ENCODE measurements around the gene COL8A1. TPM values are rescaled to one million over a fixed set of nuclear protein-coding genes. Genes with fewer than 3 reads are reported as not detected.

COL8A1 gene
- total and polyA plus RNA-seq, 8 donors, result 0.31 to 16.5 (median 6.6) TPM

- 78 to 91% (median 86%) methylated on average over 1 of the region's 1 CpG for WGBS, 5 donors
- DNase-seq, result no peak
- Histone ChIP-seq H3K9me3 (peaks cover 1 to 6% (median 3%) of the 10 kb centered on the region in 4 donors), H3K4me1 (peaks cover 0 to 3% (median 0%) of the 10 kb centered on the region in 4 donors), H3K36me3 (no peaks in the 10 kb centered on the region), H3K27me3 (no peaks in the 10 kb centered on the region), H3K4me3 (no peak overlapping the region), H3K27ac (no peak overlapping the region)
- no peak for TF ChIP-seq POLR2A (IDR thresholded peaks at IDR 0.05)
- TF ChIP-seq POLR2AphosphoS5 (IDR thresholded peaks at IDR 0.05), result no peak
- TF ChIP-seq CTCF (IDR thresholded peaks at IDR 0.05), result no peak
- TF ChIP-seq EP300 (IDR thresholded peaks at IDR 0.05), result no peak
- intact Hi-C loops (cut with DNase I; ENCODE audit: low total_unique reads), result no loop called here
Observed at GRCh38 chr3:99810403-99810802, 172.0 kb downstream of the COL8A1 start.

GRCh38 chr3:99817047-99817436 is 178.6 kb downstream of the COL8A1 start:
- 1 to 3% (median 2%) methylated on average over 14 to 15 of the region's 15 CpGs for WGBS, 5 donors
- peak in 1 of 2 donors; percentile 64 for DNase-seq
- no peaks in the 10 kb centered on the region for H3K27me3 ChIP-seq
- H3K36me3 ChIP-seq, result no peaks in the 10 kb centered on the region
- H3K27ac ChIP-seq, result peak overlapping the region; percentile 83 to 93 (median 90)
- H3K4me3 ChIP-seq, result peak overlapping the region; percentile 60 to 75 (median 65)
- peaks cover 0 to 35% (median 21%) of the 10 kb centered on the region in 4 donors for H3K4me1 ChIP-seq
- H3K9me3 ChIP-seq, result no peaks in the 10 kb centered on the region
- TF ChIP-seq CTCF (IDR thresholded peaks at IDR 0.05) (no peak), POLR2AphosphoS5 (IDR thresholded peaks at IDR 0.05) (no peak), POLR2A (IDR thresholded peaks at IDR 0.05) (no peak), EP300 (IDR thresholded peaks at IDR 0.05) (no peak)
- intact Hi-C loops (cut with DNase I; ENCODE audit: low total_unique reads), result no loop called here

- TF ChIP-seq EP300 (IDR thresholded peaks at IDR 0.05), result peak; percentile 38
- TF ChIP-seq CTCF (IDR thresholded peaks at IDR 0.05), result peak in 1 of 7 experiments; percentile 28
- TF ChIP-seq POLR2A (IDR thresholded peaks at IDR 0.05), result peak in 1 of 4 donors; percentile 31
- TF ChIP-seq POLR2AphosphoS5 (IDR thresholded peaks at IDR 0.05), result peak; percentile 39 to 73 (median 64)
- intact Hi-C loops (cut with DNase I; ENCODE audit: low total_unique reads), result no loop called here
- H3K27me3 ChIP-seq, result no peaks in the 10 kb centered on the region
- H3K4me3 ChIP-seq, result peak within 1 kb of the TSS; percentile 60 to 75 (median 65)
- H3K4me1 ChIP-seq, result peaks cover 0 to 41% (median 21%) of the 10 kb centered on the region in 4 donors
- 0 to 1% (median 0%) methylated on average over 51 to 60 of the region's 60 CpGs for WGBS, 5 donors
- peak within 1 kb of the TSS; percentile 83 to 93 (median 90) for H3K27ac ChIP-seq
- no peaks in the 10 kb centered on the region for H3K9me3 ChIP-seq
- no peaks in the 10 kb centered on the region for H3K36me3 ChIP-seq
- peak; percentile 95 to 98 for DNase-seq
Observed at GRCh38 chr3:99817437-99818240, 179.2 kb downstream of the COL8A1 start, which contains the start of gene CMSS1. TSS of gene CMSS1 (plus strand) at chr3:99817862.

GRCh38 chr3:99818818-99819217 is 180.4 kb downstream of the COL8A1 start:
- Histone ChIP-seq H3K4me3 (no peak overlapping the region), H3K4me1 (peaks cover 0 to 47% (median 29%) of the 10 kb centered on the region in 4 donors), H3K36me3 (no peaks in the 10 kb centered on the region), H3K9me3 (no peaks in the 10 kb centered on the region), H3K27ac (peak overlapping the region in 1 of 5 donors; percentile 93), H3K27me3 (no peaks in the 10 kb centered on the region)
- WGBS, 5 donors, result 89 to 100% (median 90%) methylated on average over 2 of the region's 2 CpGs
- no peak for DNase-seq
- no peak for TF ChIP-seq POLR2A (IDR thresholded peaks at IDR 0.05)
- TF ChIP-seq EP300 (IDR thresholded peaks at IDR 0.05), result no peak
- TF ChIP-seq CTCF (IDR thresholded peaks at IDR 0.05), result no peak
- TF ChIP-seq POLR2AphosphoS5 (IDR thresholded peaks at IDR 0.05), result no peak
- intact Hi-C loops (cut with DNase I; ENCODE audit: low total_unique reads), result no loop called here

Measured in stomach (tissue), 9 donors.